GM23338 (cell line): ENCODE results near the gene COPA. TPM values are rescaled to one million over a fixed set of nuclear protein-coding genes. Genes with fewer than 3 reads are reported as not detected.

ENCODE experiments used
- ATAC-seq: fragments of 200-7000 bp; cut with Tn5 transposase; 3 replicates; pipeline ENCODE4 v1.9.1; 2020
- DNase-seq: peaks from one replicate; pipeline ENCODE4 v3.0.0-alpha.2; 2015; ENCODE audit warnings: low spot score
- H2AFZ ChIP-seq: fragments of 200-600 bp; sonication (generic); 2 replicates; pipeline ENCODE4 v1.8.0; 2016; ENCODE audit warnings: antibody characterized with exemption, mild to moderate bottlenecking, moderate library complexity
- H3F3A ChIP-seq: fragments of 200-600 bp; sonication (generic); replicated peaks from 2 replicates; pipeline ENCODE4 v1.8.0; 2017; ENCODE audit warnings: antibody characterized with exemption, mixed run types, low read depth
- H3K27ac ChIP-seq: fragments of 200-600 bp; sonication (generic); 2 replicates; pipeline ENCODE4 v1.6.1; 2016; ENCODE audit warnings: low read depth
- H3K27me3 ChIP-seq: fragments of 200-600 bp; sonication (generic); 2 replicates; pipeline ENCODE4 v1.8.0; 2016; ENCODE audit warnings: mild to moderate bottlenecking, mixed run types, moderate library complexity; ENCODE audit not compliant: insufficient read depth
- H3K36me3 ChIP-seq: fragments of 200-600 bp; sonication (generic); 2 replicates; pipeline ENCODE4 v1.8.0; 2016; ENCODE audit warnings: mild to moderate bottlenecking; ENCODE audit not compliant: insufficient read depth
- H3K4me1 ChIP-seq: fragments of 200-600 bp; sonication (generic); 2 replicates; pipeline ENCODE4 v1.8.0; 2016; ENCODE audit warnings: mild to moderate bottlenecking, moderate library complexity; ENCODE audit not compliant: insufficient read depth
- H3K4me2 ChIP-seq: fragments of 200-600 bp; sonication (generic); 2 replicates; pipeline ENCODE4 v1.7.1; 2017; ENCODE audit warnings: mixed run types
- H3K4me3 ChIP-seq: fragments of 200-600 bp; sonication (generic); 2 replicates; pipeline ENCODE4 v1.6.1; 2016; ENCODE audit warnings: mixed run types
- H3K79me2 ChIP-seq: fragments of 200-600 bp; sonication (generic); replicated peaks from 2 replicates; pipeline ENCODE4 v1.8.0; 2017; ENCODE audit warnings: mild to moderate bottlenecking; ENCODE audit not compliant: insufficient read depth
- H3K9me2 ChIP-seq: fragments of 200-600 bp; sonication (generic); 2 replicates; pipeline ENCODE4 v1.8.0; 2017; ENCODE audit not compliant: insufficient read depth
- H4K20me1 ChIP-seq: fragments of 200-600 bp; sonication (generic); replicated peaks from 2 replicates; pipeline ENCODE4 v1.8.0; 2017; ENCODE audit warnings: mild to moderate bottlenecking; ENCODE audit not compliant: insufficient read depth
- H3K27ac Mint-ChIP-seq: 2 replicates; pipeline ENCODE4 v1.8.0; 2020; ENCODE audit warnings: inconsistent platforms, mild to moderate bottlenecking, moderate library complexity, mixed read lengths
- H3K27me3 Mint-ChIP-seq: 3 replicates; pipeline ENCODE4 v1.8.0; 2022; ENCODE audit warnings: low read depth, mild to moderate bottlenecking, moderate library complexity, mixed read lengths, inconsistent platforms; ENCODE audit not compliant: insufficient read depth, poor library complexity
- H3K36me3 Mint-ChIP-seq: 3 replicates; pipeline ENCODE4 v1.8.0; 2021; ENCODE audit warnings: low read depth, mild to moderate bottlenecking, inconsistent platforms, moderate library complexity, mixed read lengths
- H3K4me1 Mint-ChIP-seq: 3 replicates; pipeline ENCODE4 v1.8.0; 2020; ENCODE audit warnings: mild to moderate bottlenecking, inconsistent platforms, mixed read lengths
- H3K4me3 Mint-ChIP-seq: 3 replicates; pipeline ENCODE4 v1.8.0; 2021; ENCODE audit warnings: moderate library complexity, mild to moderate bottlenecking, inconsistent platforms, mixed read lengths
- H3K9me3 Mint-ChIP-seq: 3 replicates; pipeline ENCODE4 v1.8.0; 2020; ENCODE audit warnings: moderate library complexity, mild to moderate bottlenecking, inconsistent platforms, mixed read lengths
- CREB1 ChIP-seq: fragments of 250-450 bp; sonication (Bioruptor Pico); IDR thresholded peaks from 2 replicates; pipeline ENCODE4 v1.5.0; 2020; ENCODE audit warnings: low read depth, mild to moderate bottlenecking, moderate library complexity
- CTCF ChIP-seq, 2 experiments: fragments of 200-600 bp in 1 of 2; sonication (generic) in 1 of 2; conservative IDR thresholded peaks; 2 replicates each; pipeline versions ENCODE4 v1.5.1 to v1.6.1; 2016 to 2017; ENCODE audit warnings: antibody characterized with exemption in 2 of 2, low read depth in 2 of 2, mild to moderate bottlenecking in 2 of 2, moderate library complexity in 1 of 2
- EZH2 ChIP-seq: fragments of 200-600 bp; sonication (generic); IDR thresholded peaks from one replicate; pipeline ENCODE4 v1.8.0; 2017; ENCODE audit warnings: antibody characterized with exemption, mild to moderate bottlenecking, low read depth; ENCODE audit not compliant: unreplicated experiment
- REST ChIP-seq: IDR thresholded peaks from one replicate; pipeline ENCODE4 v1.6.1; 2018; ENCODE audit warnings: antibody characterized with exemption; ENCODE audit not compliant: unreplicated experiment
- polyA plus RNA-seq: library from polyadenylated mRNA; unstranded; fragments of >200 nt; fragmentation: Nextera tagmentation; extraction: Ambion mirVana; gene quantifications from 2 replicates; pipeline ENCODE4 v1.2.1, GENCODE V29; 2016
- total RNA-seq: library from RNA; depleted of rRNA; stranded (reverse); fragments of >200 nt; shearing (Covaris generic); gene quantifications from 2 replicates; pipeline ENCODE4 v1.2.3, GENCODE V29; 2014
- TF ChIP-seq, protein P1 (sequence below): fragments of 250-450 bp; sonication (Bioruptor Pico); IDR thresholded peaks from 2 replicates; pipeline ENCODE4 v1.5.0; 2020; ENCODE audit warnings: mild to moderate bottlenecking, moderate library complexity

COPA gene
- total and polyA plus RNA-seq, 2 experiments from 2014 or later = 58.2 to 87.1 TPM

DNA sequence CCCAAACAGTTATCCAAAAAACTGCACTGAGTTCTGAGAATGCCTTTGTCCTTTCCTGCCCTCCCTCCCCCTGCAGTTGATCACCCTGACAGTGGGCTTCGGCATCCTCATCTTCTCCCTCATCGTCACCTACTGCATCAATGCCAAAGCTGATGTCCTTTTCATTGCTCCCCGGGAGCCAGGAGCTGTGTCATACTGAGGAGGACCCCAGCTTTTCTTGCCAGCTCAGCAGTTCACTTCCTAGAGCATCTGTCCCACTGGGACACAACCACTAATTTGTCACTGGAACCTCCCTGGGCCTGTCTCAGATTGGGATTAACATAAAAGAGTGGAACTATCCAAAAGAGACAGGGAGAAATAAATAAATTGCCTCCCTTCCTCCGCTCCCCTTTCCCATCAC, 15.0 kb upstream of the COPA start:
- Mint-ChIP-seq H3K27ac (no peak overlapping the region), H3K27me3 (peaks cover 6% of the 10 kb centered on the region), H3K4me3 (no peak overlapping the region), H3K36me3 (peaks cover 75% of the 10 kb centered on the region), H3K4me1 (peaks cover 22% of the 10 kb centered on the region), H3K9me3 (no peaks in the 10 kb centered on the region)
- TF ChIP-seq, protein P1, sequence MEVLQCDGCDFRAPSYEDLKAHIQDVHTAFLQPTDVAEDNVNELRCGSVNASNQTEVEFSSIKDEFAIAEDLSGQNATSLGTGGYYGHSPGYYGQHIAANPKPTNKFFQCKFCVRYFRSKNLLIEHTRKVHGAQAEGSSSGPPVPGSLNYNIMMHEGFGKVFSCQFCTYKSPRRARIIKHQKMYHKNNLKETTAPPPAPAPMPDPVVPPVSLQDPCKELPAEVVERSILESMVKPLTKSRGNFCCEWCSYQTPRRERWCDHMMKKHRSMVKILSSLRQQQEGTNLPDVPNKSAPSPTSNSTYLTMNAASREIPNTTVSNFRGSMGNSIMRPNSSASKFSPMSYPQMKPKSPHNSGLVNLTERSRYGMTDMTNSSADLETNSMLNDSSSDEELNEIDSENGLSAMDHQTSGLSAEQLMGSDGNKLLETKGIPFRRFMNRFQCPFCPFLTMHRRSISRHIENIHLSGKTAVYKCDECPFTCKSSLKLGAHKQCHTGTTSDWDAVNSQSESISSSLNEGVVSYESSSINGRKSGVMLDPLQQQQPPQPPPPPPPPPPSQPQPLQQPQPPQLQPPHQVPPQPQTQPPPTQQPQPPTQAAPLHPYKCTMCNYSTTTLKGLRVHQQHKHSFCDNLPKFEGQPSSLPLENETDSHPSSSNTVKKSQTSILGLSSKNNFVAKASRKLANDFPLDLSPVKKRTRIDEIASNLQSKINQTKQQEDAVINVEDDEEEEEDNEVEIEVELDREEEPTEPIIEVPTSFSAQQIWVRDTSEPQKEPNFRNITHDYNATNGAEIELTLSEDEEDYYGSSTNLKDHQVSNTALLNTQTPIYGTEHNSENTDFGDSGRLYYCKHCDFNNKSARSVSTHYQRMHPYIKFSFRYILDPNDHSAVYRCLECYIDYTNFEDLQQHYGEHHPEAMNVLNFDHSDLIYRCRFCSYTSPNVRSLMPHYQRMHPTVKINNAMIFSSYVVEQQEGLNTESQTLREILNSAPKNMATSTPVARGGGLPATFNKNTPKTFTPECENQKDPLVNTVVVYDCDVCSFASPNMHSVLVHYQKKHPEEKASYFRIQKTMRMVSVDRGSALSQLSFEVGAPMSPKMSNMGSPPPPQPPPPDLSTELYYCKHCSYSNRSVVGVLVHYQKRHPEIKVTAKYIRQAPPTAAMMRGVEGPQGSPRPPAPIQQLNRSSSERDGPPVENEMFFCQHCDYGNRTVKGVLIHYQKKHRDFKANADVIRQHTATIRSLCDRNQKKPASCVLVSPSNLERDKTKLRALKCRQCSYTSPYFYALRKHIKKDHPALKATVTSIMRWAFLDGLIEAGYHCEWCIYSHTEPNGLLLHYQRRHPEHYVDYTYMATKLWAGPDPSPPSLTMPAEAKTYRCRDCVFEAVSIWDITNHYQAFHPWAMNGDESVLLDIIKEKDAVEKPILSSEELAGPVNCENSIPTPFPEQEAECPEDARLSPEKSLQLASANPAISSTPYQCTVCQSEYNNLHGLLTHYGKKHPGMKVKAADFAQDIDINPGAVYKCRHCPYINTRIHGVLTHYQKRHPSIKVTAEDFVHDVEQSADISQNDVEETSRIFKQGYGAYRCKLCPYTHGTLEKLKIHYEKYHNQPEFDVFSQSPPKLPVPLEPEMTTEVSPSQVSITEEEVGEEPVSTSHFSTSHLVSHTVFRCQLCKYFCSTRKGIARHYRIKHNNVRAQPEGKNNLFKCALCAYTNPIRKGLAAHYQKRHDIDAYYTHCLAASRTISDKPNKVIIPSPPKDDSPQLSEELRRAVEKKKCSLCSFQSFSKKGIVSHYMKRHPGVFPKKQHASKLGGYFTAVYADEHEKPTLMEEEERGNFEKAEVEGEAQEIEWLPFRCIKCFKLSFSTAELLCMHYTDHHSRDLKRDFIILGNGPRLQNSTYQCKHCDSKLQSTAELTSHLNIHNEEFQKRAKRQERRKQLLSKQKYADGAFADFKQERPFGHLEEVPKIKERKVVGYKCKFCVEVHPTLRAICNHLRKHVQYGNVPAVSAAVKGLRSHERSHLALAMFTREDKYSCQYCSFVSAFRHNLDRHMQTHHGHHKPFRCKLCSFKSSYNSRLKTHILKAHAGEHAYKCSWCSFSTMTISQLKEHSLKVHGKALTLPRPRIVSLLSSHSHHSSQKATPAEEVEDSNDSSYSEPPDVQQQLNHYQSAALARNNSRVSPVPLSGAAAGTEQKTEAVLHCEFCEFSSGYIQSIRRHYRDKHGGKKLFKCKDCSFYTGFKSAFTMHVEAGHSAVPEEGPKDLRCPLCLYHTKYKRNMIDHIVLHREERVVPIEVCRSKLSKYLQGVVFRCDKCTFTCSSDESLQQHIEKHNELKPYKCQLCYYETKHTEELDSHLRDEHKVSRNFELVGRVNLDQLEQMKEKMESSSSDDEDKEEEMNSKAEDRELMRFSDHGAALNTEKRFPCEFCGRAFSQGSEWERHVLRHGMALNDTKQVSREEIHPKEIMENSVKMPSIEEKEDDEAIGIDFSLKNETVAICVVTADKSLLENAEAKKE (CRISPR knock-in tag) = no peak
- no peak for TF ChIP-seq REST
- no peak for TF ChIP-seq EZH2
- TF ChIP-seq CTCF (conservative IDR thresholded peaks at IDR 0.05; ENCODE audit: low read depth in 2 of 2) = no peak
- no peak for TF ChIP-seq CREB1 (CRISPR knock-in tag)
- ATAC-seq = no peak
- Histone ChIP-seq H4K20me1 (no peaks in the 10 kb centered on the region), H2AFZ (no peak overlapping the region), H3K27me3 (no peaks in the 10 kb centered on the region), H3K9me2 (no peaks in the 10 kb centered on the region), H3K36me3 (peaks cover 33% of the 10 kb centered on the region), H3F3A (no peaks in the 10 kb centered on the region), H3K79me2 (no peaks in the 10 kb centered on the region), H3K27ac (no peak overlapping the region), H3K4me1 (peaks cover 15% of the 10 kb centered on the region), H3K4me2 (no peak overlapping the region), H3K4me3 (no peak overlapping the region)
- DNase-seq = no peak
